Measurements from ENCODE around the gene NDRG4. TPM values are rescaled to one million over a fixed set of nuclear protein-coding genes. Genes with fewer than 3 reads are reported as not detected.

The NDRG4 gene
- total and polyA plus RNA-seq, 2 experiments from 2014 or later, result 16.3 to 32.1 TPM

- DNase-seq (ENCODE audit: low spot score), result no peak
- Mint-ChIP-seq H3K27me3 (ENCODE audit: insufficient read depth, low read depth, poor library complexity) (peaks cover 4% of the 10 kb centered on the region), H3K4me1 (peaks cover 7% of the 10 kb centered on the region), H3K36me3 (ENCODE audit: low read depth) (no peaks in the 10 kb centered on the region), H3K9me3 (no peaks in the 10 kb centered on the region; the same call in 2 of the 3 replicates), H3K27ac (no peak overlapping the region), H3K4me3 (no peak overlapping the region)
- ATAC-seq, result no peak
- Histone ChIP-seq H3K27ac (ENCODE audit: low read depth) (no peak overlapping the region), H3F3A (replicated peaks; ENCODE audit: low read depth) (no peaks in the 10 kb centered on the region), H3K9me2 (ENCODE audit: insufficient read depth) (no peaks in the 10 kb centered on the region), H3K79me2 (replicated peaks; ENCODE audit: insufficient read depth) (no peaks in the 10 kb centered on the region), H3K4me2 (no peak overlapping the region), H3K36me3 (ENCODE audit: insufficient read depth) (no peaks in the 10 kb centered on the region), H3K4me3 (no peak overlapping the region), H3K27me3 (ENCODE audit: insufficient read depth) (no peaks in the 10 kb centered on the region), H3K4me1 (ENCODE audit: insufficient read depth) (no peaks in the 10 kb centered on the region), H4K20me1 (replicated peaks; ENCODE audit: insufficient read depth) (no peaks in the 10 kb centered on the region), H2AFZ (no peak overlapping the region)
- no peak for TF ChIP-seq REST (IDR thresholded peaks at IDR 0.05; ENCODE audit: unreplicated experiment)
- TF ChIP-seq NANOG (IDR thresholded peaks at IDR 0.05; ENCODE audit: borderline replicate concordance), result no peak
- no peak for TF ChIP-seq JUNB (IDR thresholded peaks at IDR 0.05; ENCODE audit: unreplicated experiment)
- no peak for TF ChIP-seq EZH2 (IDR thresholded peaks at IDR 0.05; ENCODE audit: low read depth, unreplicated experiment)
- no peak for TF ChIP-seq ETS1 (IDR thresholded peaks at IDR 0.05)
- TF ChIP-seq ZNF114 (CRISPR knock-in tag; IDR thresholded peaks at IDR 0.05), result no peak
- TF ChIP-seq ZNF331 (CRISPR knock-in tag; IDR thresholded peaks at IDR 0.05; ENCODE audit: low read depth), result no peak
- TF ChIP-seq, protein P1, sequence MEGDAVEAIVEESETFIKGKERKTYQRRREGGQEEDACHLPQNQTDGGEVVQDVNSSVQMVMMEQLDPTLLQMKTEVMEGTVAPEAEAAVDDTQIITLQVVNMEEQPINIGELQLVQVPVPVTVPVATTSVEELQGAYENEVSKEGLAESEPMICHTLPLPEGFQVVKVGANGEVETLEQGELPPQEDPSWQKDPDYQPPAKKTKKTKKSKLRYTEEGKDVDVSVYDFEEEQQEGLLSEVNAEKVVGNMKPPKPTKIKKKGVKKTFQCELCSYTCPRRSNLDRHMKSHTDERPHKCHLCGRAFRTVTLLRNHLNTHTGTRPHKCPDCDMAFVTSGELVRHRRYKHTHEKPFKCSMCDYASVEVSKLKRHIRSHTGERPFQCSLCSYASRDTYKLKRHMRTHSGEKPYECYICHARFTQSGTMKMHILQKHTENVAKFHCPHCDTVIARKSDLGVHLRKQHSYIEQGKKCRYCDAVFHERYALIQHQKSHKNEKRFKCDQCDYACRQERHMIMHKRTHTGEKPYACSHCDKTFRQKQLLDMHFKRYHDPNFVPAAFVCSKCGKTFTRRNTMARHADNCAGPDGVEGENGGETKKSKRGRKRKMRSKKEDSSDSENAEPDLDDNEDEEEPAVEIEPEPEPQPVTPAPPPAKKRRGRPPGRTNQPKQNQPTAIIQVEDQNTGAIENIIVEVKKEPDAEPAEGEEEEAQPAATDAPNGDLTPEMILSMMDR (conservative IDR thresholded peaks at IDR 0.05; ENCODE audit: low read depth in 2 of 2), result no peak
- no peak for TF ChIP-seq STAT1 (IDR thresholded peaks at IDR 0.05; ENCODE audit: unreplicated experiment)
- TF ChIP-seq, protein P2, sequence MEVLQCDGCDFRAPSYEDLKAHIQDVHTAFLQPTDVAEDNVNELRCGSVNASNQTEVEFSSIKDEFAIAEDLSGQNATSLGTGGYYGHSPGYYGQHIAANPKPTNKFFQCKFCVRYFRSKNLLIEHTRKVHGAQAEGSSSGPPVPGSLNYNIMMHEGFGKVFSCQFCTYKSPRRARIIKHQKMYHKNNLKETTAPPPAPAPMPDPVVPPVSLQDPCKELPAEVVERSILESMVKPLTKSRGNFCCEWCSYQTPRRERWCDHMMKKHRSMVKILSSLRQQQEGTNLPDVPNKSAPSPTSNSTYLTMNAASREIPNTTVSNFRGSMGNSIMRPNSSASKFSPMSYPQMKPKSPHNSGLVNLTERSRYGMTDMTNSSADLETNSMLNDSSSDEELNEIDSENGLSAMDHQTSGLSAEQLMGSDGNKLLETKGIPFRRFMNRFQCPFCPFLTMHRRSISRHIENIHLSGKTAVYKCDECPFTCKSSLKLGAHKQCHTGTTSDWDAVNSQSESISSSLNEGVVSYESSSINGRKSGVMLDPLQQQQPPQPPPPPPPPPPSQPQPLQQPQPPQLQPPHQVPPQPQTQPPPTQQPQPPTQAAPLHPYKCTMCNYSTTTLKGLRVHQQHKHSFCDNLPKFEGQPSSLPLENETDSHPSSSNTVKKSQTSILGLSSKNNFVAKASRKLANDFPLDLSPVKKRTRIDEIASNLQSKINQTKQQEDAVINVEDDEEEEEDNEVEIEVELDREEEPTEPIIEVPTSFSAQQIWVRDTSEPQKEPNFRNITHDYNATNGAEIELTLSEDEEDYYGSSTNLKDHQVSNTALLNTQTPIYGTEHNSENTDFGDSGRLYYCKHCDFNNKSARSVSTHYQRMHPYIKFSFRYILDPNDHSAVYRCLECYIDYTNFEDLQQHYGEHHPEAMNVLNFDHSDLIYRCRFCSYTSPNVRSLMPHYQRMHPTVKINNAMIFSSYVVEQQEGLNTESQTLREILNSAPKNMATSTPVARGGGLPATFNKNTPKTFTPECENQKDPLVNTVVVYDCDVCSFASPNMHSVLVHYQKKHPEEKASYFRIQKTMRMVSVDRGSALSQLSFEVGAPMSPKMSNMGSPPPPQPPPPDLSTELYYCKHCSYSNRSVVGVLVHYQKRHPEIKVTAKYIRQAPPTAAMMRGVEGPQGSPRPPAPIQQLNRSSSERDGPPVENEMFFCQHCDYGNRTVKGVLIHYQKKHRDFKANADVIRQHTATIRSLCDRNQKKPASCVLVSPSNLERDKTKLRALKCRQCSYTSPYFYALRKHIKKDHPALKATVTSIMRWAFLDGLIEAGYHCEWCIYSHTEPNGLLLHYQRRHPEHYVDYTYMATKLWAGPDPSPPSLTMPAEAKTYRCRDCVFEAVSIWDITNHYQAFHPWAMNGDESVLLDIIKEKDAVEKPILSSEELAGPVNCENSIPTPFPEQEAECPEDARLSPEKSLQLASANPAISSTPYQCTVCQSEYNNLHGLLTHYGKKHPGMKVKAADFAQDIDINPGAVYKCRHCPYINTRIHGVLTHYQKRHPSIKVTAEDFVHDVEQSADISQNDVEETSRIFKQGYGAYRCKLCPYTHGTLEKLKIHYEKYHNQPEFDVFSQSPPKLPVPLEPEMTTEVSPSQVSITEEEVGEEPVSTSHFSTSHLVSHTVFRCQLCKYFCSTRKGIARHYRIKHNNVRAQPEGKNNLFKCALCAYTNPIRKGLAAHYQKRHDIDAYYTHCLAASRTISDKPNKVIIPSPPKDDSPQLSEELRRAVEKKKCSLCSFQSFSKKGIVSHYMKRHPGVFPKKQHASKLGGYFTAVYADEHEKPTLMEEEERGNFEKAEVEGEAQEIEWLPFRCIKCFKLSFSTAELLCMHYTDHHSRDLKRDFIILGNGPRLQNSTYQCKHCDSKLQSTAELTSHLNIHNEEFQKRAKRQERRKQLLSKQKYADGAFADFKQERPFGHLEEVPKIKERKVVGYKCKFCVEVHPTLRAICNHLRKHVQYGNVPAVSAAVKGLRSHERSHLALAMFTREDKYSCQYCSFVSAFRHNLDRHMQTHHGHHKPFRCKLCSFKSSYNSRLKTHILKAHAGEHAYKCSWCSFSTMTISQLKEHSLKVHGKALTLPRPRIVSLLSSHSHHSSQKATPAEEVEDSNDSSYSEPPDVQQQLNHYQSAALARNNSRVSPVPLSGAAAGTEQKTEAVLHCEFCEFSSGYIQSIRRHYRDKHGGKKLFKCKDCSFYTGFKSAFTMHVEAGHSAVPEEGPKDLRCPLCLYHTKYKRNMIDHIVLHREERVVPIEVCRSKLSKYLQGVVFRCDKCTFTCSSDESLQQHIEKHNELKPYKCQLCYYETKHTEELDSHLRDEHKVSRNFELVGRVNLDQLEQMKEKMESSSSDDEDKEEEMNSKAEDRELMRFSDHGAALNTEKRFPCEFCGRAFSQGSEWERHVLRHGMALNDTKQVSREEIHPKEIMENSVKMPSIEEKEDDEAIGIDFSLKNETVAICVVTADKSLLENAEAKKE (CRISPR knock-in tag; IDR thresholded peaks at IDR 0.05), result no peak
- TF ChIP-seq POLR2AphosphoS5 (IDR thresholded peaks at IDR 0.05; ENCODE audit: low read depth), result no peak
- no peak for TF ChIP-seq EZH2phosphoT487 (IDR thresholded peaks at IDR 0.05; ENCODE audit: unreplicated experiment)
- TF ChIP-seq CREB1 (CRISPR knock-in tag; IDR thresholded peaks at IDR 0.05; ENCODE audit: low read depth), result no peak
Measured at GRCh38 chr16:58485184-58485887, 14.6 kb upstream of the NDRG4 start.
